HepG2 (cell line): ENCODE results near the gene RPTN. TPM values are rescaled to one million over a fixed set of nuclear protein-coding genes. Genes with fewer than 3 reads are reported as not detected.

Source experiments
- ATAC-seq: fragments of 200-7000 bp; cut with Tn5 transposase; 3 replicates; pipeline ENCODE4 v1.9.1; 2020; ENCODE audit warnings: mild to moderate bottlenecking, moderate library complexity
- BruUV-seq: library from RNA; stranded (reverse); fragments of 400-500 nt; replicated peaks from 2 replicates; lab custom pipeline; 2021; lab: Mats Ljungman, UMichigan
- CTCF ChIA-PET: fragments of 300-600 bp; formaldehyde crosslinking; extraction: SDS; loops from one replicate; lab custom pipeline; 2021; ENCODE audit warnings: low total read pairs, inconsistent platforms, low intra/inter-chr PET ratio; lab: Yijun Ruan, JAX
- POLR2A ChIA-PET: fragments of 350-600 bp; sonication (Branson Sonifier 250); formaldehyde crosslinking; loops from one replicate; lab custom pipeline; 2020; ENCODE audit warnings: antibody characterized with exemption, inconsistent platforms; lab: Yijun Ruan, JAX
- DNase-seq: peaks from one replicate; pipeline ENCODE4 v3.0.0-alpha.2; 2015; ENCODE audit warnings: low spot score
- FAIRE-seq: peaks from 3 replicates; lab custom pipeline; 2011; peaks lifted over from hg19 to GRCh38; lab: Jason Lieb, UNC
- H2AFZ ChIP-seq: one replicate; pipeline ENCODE4 v1.6.1; 2011; ENCODE audit warnings: low read length, inconsistent platforms
- H3K27ac ChIP-seq: fragments of 300-600 bp; 3 replicates; pipeline ENCODE4 v1.8.0; 2011; ENCODE audit warnings: mixed run types, mild to moderate bottlenecking, mixed read lengths, low read length, inconsistent platforms; ENCODE audit not compliant: insufficient read depth; ENCODE audit errors: extremely low read length
- H3K27me3 ChIP-seq, 2 experiments: fragments of 200-600 bp in 1 of 2; 2 replicates in 1 of 2; 3 replicates in 1 of 2; pipeline versions ENCODE4 v1.6.0 to v1.8.0; 2011; ENCODE audit warnings: low read length in 2 of 2, mild to moderate bottlenecking in 2 of 2, moderate library complexity in 2 of 2, inconsistent platforms in 1 of 2; ENCODE audit not compliant: insufficient read depth in 2 of 2, control insufficient read depth in 1 of 2
- H3K36me3 ChIP-seq, 2 experiments: fragments of 200-600 bp in 1 of 2; replicated peaks in 1 of 2; 2 replicates in 1 of 2; 3 replicates in 1 of 2; pipeline versions ENCODE4 v1.5.1 to v1.8.0; 2011; ENCODE audit warnings: low read length in 2 of 2, inconsistent platforms in 1 of 2; ENCODE audit not compliant: insufficient read depth in 2 of 2, control insufficient read depth in 1 of 2
- H3K4me1 ChIP-seq: 2 replicates; pipeline ENCODE4 v1.5.1; 2012; ENCODE audit warnings: low read length, inconsistent platforms; ENCODE audit not compliant: insufficient read depth
- H3K4me2 ChIP-seq: 2 replicates; pipeline ENCODE4 v1.6.0; 2011; ENCODE audit warnings: low read depth, low read length, inconsistent platforms
- H3K4me3 ChIP-seq, 3 experiments: fragments of 200-600 bp in 1 of 3; sonication (generic), shearing (Covaris generic) in 1 of 3; replicated peaks in 1 of 3; 2 replicates each; pipeline ENCODE4 v1.5.1; 2011 to 2016; ENCODE audit warnings: low read length in 3 of 3, inconsistent platforms in 2 of 3, low read depth in 2 of 3, mild to moderate bottlenecking in 2 of 3, control low read depth in 1 of 3, mixed read lengths in 1 of 3; ENCODE audit not compliant: insufficient read depth in 1 of 3
- H3K79me2 ChIP-seq: one replicate; pipeline ENCODE4 v1.6.1; 2011; ENCODE audit warnings: low read length, inconsistent platforms; ENCODE audit not compliant: insufficient read depth
- H3K9ac ChIP-seq: 2 replicates; pipeline ENCODE4 v1.6.0; 2011; ENCODE audit warnings: mild to moderate bottlenecking, low read depth, low read length, inconsistent platforms; ENCODE audit not compliant: insufficient read depth
- H3K9me3 ChIP-seq: 2 replicates; pipeline ENCODE4 v1.5.1; 2012; ENCODE audit warnings: mild to moderate bottlenecking, low read length
- H4K20me1 ChIP-seq: 2 replicates; pipeline ENCODE4 v1.6.0; 2011; ENCODE audit warnings: inconsistent platforms, mild to moderate bottlenecking, low read length, moderate library complexity; ENCODE audit not compliant: insufficient read depth
- E2F1 ChIP-seq: sonication (generic); formaldehyde crosslinking; IDR thresholded peaks from 2 replicates; pipeline ENCODE4 v1.5.0; 2020; ENCODE audit warnings: missing genetic modification reagents
- ESRRA ChIP-seq: sonication (generic); formaldehyde crosslinking; IDR thresholded peaks from 2 replicates; pipeline ENCODE4 v1.5.1; 2020; ENCODE audit warnings: mild to moderate bottlenecking, low read depth, missing genetic modification reagents
- KDM2A ChIP-seq: sonication (generic); formaldehyde crosslinking; IDR thresholded peaks from 2 replicates; pipeline ENCODE4 v1.4.0; 2020; ENCODE audit warnings: low read depth, missing genetic modification reagents, borderline replicate concordance
- MTA3 ChIP-seq: sonication (generic); formaldehyde crosslinking; IDR thresholded peaks from 2 replicates; pipeline ENCODE4 v1.4.0; 2020; ENCODE audit warnings: missing genetic modification reagents
- NFIC ChIP-seq: IDR thresholded peaks from 2 replicates; pipeline ENCODE4 v1.6.1; 2012; ENCODE audit warnings: mild to moderate bottlenecking, low read length, inconsistent platforms
- NFYB ChIP-seq: sonication (generic); formaldehyde crosslinking; IDR thresholded peaks from 2 replicates; pipeline ENCODE4 v1.4.0; 2020; ENCODE audit warnings: missing genetic modification reagents
- SMAD3 ChIP-seq: sonication (generic); formaldehyde crosslinking; IDR thresholded peaks from 2 replicates; pipeline ENCODE4 v1.4.0; 2020; ENCODE audit warnings: missing genetic modification reagents
- SMARCC2 ChIP-seq: fragments of 450-650 bp; IDR thresholded peaks from 2 replicates; pipeline ENCODE4 v1.6.1; 2017; ENCODE audit warnings: antibody characterized with exemption, mild to moderate bottlenecking
- SPEN ChIP-seq: sonication (generic); formaldehyde crosslinking; IDR thresholded peaks from 2 replicates; pipeline ENCODE4 v1.5.1; 2020; ENCODE audit warnings: low read depth, mild to moderate bottlenecking, missing genetic modification reagents
- SSRP1 ChIP-seq: IDR thresholded peaks from 2 replicates; pipeline ENCODE4 v1.6.1; 2016; ENCODE audit warnings: control low read depth
- ZNF484 ChIP-seq: sonication (generic); formaldehyde crosslinking; IDR thresholded peaks from 2 replicates; pipeline ENCODE4 v1.5.1; 2020; ENCODE audit warnings: mild to moderate bottlenecking, low read depth, missing genetic modification reagents, borderline replicate concordance
- ZNF597 ChIP-seq: sonication (generic); formaldehyde crosslinking; IDR thresholded peaks from 2 replicates; pipeline ENCODE4 v1.5.0; 2020; ENCODE audit warnings: missing genetic modification reagents
- ZNF607 ChIP-seq: sonication (generic); formaldehyde crosslinking; IDR thresholded peaks from 2 replicates; pipeline ENCODE4 v1.5.1; 2020; ENCODE audit warnings: missing genetic modification reagents, mild to moderate bottlenecking, borderline replicate concordance
- ZNF891 ChIP-seq: sonication (generic); formaldehyde crosslinking; IDR thresholded peaks from 2 replicates; pipeline ENCODE4 v1.5.0; 2020; ENCODE audit warnings: mild to moderate bottlenecking, missing genetic modification reagents
- WGBS: methylation state at CpG from one replicate; pipeline ENCODE4 v1.1.6; 2017; ENCODE audit warnings: low lambda C conversion rate; 5-methylcytosine and 5-hydroxymethylcytosine counted together
- in situ Hi-C: cut with HindIII; loops from 2 replicates; pipeline ENCODE4 v1.10.0; 2017; ENCODE audit warnings: low pct_unique_long_range_greater_than_20kb; ENCODE audit not compliant: extremely low pct_ligation_motif_present
- intact Hi-C: fragments of 100-400 bp; cut with micrococcal nuclease; formaldehyde crosslinking; loops from one replicate; pipeline ENCODE4 v1.10.0; 2022; ENCODE audit not compliant: unreplicated experiment
- polyA plus RNA-seq, 8 experiments: library from polyadenylated mRNA; depleted of rRNA in 3 of 8; stranded (reverse) in 7 of 8; unstranded in 1 of 8; fragments of >200 nt; fragmentation: Illumina TruSeq in 4 of 8; extraction: Trizol in 4 of 8; gene quantifications; 2 replicates each; pipeline versions ENCODE4 v1.2.1 to v1.2.3, GENCODE V29; 2011 to 2016; ENCODE audit warnings: low read depth in 4 of 8, missing spikeins in 1 of 8, mixed read lengths in 1 of 8; ENCODE audit not compliant: insufficient read depth in 1 of 8
- total RNA-seq, 5 experiments: library from RNA; depleted of rRNA; stranded (reverse); fragments of >200 nt; fragmentation: Illumina TruSeq; extraction: Trizol; gene quantifications; 2 replicates each; pipeline ENCODE4 v1.2.3, GENCODE V29; 2016; ENCODE audit warnings: low read depth in 1 of 5
- TF ChIP-seq, protein P1 (sequence below): sonication (generic); formaldehyde crosslinking; IDR thresholded peaks from 2 replicates; pipeline ENCODE4 v1.5.0; 2020; ENCODE audit warnings: mild to moderate bottlenecking, low read depth, missing genetic modification reagents, borderline replicate concordance
- TF ChIP-seq, protein P2 (sequence below): sonication (generic); formaldehyde crosslinking; conservative IDR thresholded peaks from 2 replicates; pipeline ENCODE4 v1.8.0; 2022; ENCODE audit warnings: missing genetic modification reagents

Gene RPTN
- total and polyA plus RNA-seq, 2 of the 13 experiments (the other 11 are each of a cell fraction or from before 2014, with no cell fraction given): not detected

DNA sequence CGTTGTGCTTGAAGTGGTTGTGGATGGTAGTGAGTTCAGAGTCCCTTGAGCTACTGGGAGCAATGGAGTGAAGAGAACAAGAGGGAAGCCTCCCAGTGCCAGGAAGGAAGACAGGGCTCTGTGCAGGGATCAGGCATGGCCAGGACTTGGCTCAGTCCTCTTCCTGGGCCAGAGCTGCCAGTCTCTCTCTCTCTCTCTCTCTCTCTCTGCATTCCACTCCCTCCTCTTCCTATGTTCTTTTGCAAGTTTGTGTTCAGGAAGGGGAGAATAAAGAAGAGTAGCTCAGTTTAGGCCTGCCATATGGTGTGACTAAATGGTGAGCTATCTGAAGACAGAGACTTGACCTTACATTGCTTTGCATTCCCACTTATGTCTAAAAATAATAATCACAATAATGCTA, 20.5 kb upstream of the RPTN start:
- TF ChIP-seq ZNF597 (CRISPR knock-in tag) (no peak), ZNF891 (CRISPR knock-in tag) (no peak), SSRP1 (no peak), SPEN (CRISPR knock-in tag) (no peak), NFIC (no peak), NFYB (CRISPR knock-in tag) (no peak), ZNF484 (CRISPR knock-in tag) (no peak)
- TF ChIP-seq, all 625 proteins: peak for 0
- WGBS: 52% methylated on average over 1 of the region's 1 CpG
- H2AFZ ChIP-seq: no peak overlapping the region
- BruUV-seq: no TSS peak
- intact Hi-C loops (no loop called here), in situ Hi-C loops (no loop called here)
- H4K20me1 ChIP-seq: no peaks in the 10 kb centered on the region
- no peaks in the 10 kb centered on the region for H3K36me3 ChIP-seq
- no peaks in the 10 kb centered on the region for H3K79me2 ChIP-seq
- H3K9me3 ChIP-seq: no peaks in the 10 kb centered on the region
- FAIRE-seq (no peak), DNase-seq (no peak), ATAC-seq (no peak)
- H3K4me1 ChIP-seq: no peaks in the 10 kb centered on the region
- no peak overlapping the region for H3K4me3 ChIP-seq
- no peaks in the 10 kb centered on the region; a peak in 1 of 5 replicates for H3K27me3 ChIP-seq
- H3K4me2 ChIP-seq: no peak overlapping the region
- POLR2A ChIA-PET: no interaction called here
- H3K9ac ChIP-seq: no peak overlapping the region
- H3K27ac ChIP-seq: no peak overlapping the region
- CTCF ChIA-PET: no interaction called here

GRCh38 chr1:152170287-152170905, 11.4 kb upstream of the RPTN start:
- H3K4me3 ChIP-seq: no peak overlapping the region
- CTCF ChIA-PET: no interaction called here
- H3K27ac ChIP-seq: no peak overlapping the region
- H3K36me3 ChIP-seq: no peaks in the 10 kb centered on the region
- intact Hi-C loops (no loop called here), in situ Hi-C loops (no loop called here)
- H3K4me1 ChIP-seq: no peaks in the 10 kb centered on the region
- no peak overlapping the region for H3K9ac ChIP-seq
- no peaks in the 10 kb centered on the region for H3K9me3 ChIP-seq
- no peaks in the 10 kb centered on the region for H3K27me3 ChIP-seq
- no peak overlapping the region for H2AFZ ChIP-seq
- BruUV-seq: no TSS peak
- DNase-seq: no peak
- H3K79me2 ChIP-seq: no peaks in the 10 kb centered on the region
- POLR2A ChIA-PET: no interaction called here
- H3K4me2 ChIP-seq: no peak overlapping the region
- no peak for ATAC-seq
- no peaks in the 10 kb centered on the region for H4K20me1 ChIP-seq
- FAIRE-seq: no peak
- 6% methylated on average over 4 of the region's 5 CpGs for WGBS
- TF ChIP-seq, protein P1, sequence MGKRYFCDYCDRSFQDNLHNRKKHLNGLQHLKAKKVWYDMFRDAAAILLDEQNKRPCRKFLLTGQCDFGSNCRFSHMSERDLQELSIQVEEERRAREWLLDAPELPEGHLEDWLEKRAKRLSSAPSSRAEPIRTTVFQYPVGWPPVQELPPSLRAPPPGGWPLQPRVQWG (CRISPR knock-in tag): no peak
- TF ChIP-seq, protein P2, sequence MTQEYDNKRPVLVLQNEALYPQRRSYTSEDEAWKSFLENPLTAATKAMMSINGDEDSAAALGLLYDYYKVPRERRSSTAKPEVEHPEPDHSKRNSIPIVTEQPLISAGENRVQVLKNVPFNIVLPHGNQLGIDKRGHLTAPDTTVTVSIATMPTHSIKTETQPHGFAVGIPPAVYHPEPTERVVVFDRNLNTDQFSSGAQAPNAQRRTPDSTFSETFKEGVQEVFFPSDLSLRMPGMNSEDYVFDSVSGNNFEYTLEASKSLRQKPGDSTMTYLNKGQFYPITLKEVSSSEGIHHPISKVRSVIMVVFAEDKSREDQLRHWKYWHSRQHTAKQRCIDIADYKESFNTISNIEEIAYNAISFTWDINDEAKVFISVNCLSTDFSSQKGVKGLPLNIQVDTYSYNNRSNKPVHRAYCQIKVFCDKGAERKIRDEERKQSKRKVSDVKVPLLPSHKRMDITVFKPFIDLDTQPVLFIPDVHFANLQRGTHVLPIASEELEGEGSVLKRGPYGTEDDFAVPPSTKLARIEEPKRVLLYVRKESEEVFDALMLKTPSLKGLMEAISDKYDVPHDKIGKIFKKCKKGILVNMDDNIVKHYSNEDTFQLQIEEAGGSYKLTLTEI (CRISPR knock-in tag): no peak
- TF ChIP-seq ESRRA (CRISPR knock-in tag) (no peak), MTA3 (no peak), KDM2A (CRISPR knock-in tag) (no peak), SMARCC2 (no peak), SMAD3 (CRISPR knock-in tag) (no peak), E2F1 (CRISPR knock-in tag) (no peak), ZNF607 (CRISPR knock-in tag) (no peak)
